ENCODE data around the gene SFSWAP.

The SFSWAP gene

DNA sequence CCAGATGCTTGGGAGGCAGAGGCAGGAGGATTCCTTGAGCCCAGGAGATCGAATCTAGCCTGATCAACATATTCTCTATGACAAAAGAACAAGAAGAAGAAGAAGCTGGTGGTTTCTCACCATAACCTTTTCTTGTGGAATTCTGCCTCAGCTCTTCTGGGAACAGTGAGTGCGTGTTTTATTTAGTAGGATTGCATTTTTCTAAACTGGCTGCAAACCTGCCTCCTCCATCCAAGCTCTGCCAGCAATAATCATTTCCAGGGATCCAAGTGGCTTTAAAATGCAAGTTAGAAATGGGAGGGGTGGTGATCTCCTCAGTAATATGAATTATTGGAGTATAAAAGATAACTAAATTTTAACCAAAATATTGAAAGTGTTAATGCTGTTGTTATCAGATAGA lies 71.2 kb downstream of the SFSWAP start:
- TF ChIP-seq TCF12 (IDR thresholded peaks at IDR 0.05; ENCODE audit: low read depth) (no peak), CREB1 (IDR thresholded peaks at IDR 0.05; ENCODE audit: low read depth) (no peak), EP300 (IDR thresholded peaks at IDR 0.05; ENCODE audit: borderline replicate concordance) (no peak), NFIC (IDR thresholded peaks at IDR 0.05) (no peak), REST (IDR thresholded peaks at IDR 0.05; ENCODE audit: low read depth) (no peak), ZBTB7A (IDR thresholded peaks at IDR 0.05; ENCODE audit: low read depth) (no peak), YY1 (IDR thresholded peaks at IDR 0.05; ENCODE audit: low read depth) (no peak), USF1 (IDR thresholded peaks at IDR 0.05) (no peak)
- TF ChIP-seq, protein P1, sequence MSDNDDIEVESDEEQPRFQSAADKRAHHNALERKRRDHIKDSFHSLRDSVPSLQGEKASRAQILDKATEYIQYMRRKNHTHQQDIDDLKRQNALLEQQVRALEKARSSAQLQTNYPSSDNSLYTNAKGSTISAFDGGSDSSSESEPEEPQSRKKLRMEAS (IDR thresholded peaks at IDR 0.05): no peak

- TF ChIP-seq, protein P1 (IDR thresholded peaks at IDR 0.05): peak; percentile 68
- no peak for TF ChIP-seq TAF1 (IDR thresholded peaks at IDR 0.05; ENCODE audit: low read depth)
- TF ChIP-seq FOXM1 (IDR thresholded peaks at IDR 0.05; ENCODE audit: borderline replicate concordance, low read depth): no peak
- no peak for TF ChIP-seq EGR1 (IDR thresholded peaks at IDR 0.05)
- TF ChIP-seq USF1 (IDR thresholded peaks at IDR 0.05): no peak
Observed at GRCh38 chr12:131783915-131784541, 73.1 kb downstream of the SFSWAP start.

DNA sequence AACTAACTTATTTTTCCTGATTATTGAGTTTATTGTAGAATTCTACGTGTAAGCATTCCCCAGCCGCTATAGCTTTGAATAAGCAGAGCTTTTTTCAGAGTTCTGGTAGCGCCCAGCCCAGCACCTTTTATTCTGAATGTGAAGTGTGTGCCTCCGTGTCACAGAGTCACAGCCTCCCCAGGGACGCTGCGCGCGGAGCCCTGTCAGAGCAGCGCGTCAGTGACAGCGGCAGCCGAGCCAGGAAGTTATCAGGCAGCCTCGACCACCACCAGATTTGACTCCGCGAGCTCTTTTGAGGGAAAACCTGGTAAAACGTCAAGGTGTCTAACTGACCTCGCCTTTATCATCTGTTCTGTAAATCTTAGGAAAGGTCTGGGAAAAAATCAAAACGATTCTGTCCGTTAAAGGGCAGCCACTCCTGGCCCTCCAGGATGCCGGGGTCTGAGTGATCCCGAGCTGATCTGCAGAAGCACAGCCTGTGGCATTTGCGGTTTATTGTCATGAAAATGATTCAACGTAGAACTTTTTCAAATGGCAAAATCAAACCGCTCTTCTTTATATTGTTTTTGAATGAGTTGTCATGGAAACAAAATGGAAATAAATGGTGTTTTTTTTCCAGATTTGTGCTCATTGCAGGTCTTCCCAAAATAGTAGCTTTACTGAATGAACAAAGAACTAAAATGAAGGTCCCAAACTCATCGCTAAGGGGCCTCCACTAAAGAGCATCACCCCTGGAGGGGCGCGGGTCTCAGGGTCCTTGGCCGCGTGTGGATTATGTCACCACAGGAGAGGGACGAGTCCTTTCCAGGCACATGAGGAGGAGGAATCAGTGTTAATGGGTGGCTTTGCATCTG lies 74.2 kb downstream of the SFSWAP start:
- TF ChIP-seq YY1 (IDR thresholded peaks at IDR 0.05; ENCODE audit: low read depth): no peak
- TF ChIP-seq FOXM1 (IDR thresholded peaks at IDR 0.05; ENCODE audit: borderline replicate concordance, low read depth): no peak
- no peak for TF ChIP-seq RAD21 (IDR thresholded peaks at IDR 0.05; ENCODE audit: low read depth)
- TF ChIP-seq USF1 (IDR thresholded peaks at IDR 0.05): no peak
- TF ChIP-seq EGR1 (IDR thresholded peaks at IDR 0.05): no peak
- TF ChIP-seq EP300 (IDR thresholded peaks at IDR 0.05; ENCODE audit: borderline replicate concordance): no peak

DNA sequence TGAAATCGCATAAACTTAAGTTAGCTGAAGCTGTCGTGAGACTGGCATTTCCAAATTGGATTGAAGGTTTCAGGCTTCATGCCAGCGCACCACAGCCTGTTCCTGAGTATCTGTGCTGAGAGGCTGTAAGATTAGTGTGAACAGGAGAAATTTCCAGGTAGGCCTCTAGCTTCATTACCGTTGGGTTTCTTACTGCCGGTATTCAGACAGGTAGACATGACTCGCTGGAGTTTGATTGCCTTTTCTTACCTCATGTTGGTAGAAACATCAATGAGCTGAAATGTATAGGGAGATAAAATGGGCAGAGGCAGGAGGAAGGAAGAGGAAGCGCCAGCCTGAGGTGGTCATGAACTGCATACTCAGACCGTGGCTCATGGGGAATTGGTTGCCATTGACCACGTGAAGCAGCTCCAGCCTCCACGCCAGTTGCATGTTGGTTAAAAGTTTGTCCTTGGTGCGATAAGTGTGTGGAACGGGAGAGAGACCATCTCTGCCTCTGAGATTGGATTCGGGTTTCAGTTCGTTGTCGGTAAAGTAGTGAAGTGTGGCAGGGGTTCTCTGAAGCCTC lies 75.0 kb downstream of the SFSWAP start:
- TF ChIP-seq USF1 (IDR thresholded peaks at IDR 0.05) (no peak), ZBTB7A (IDR thresholded peaks at IDR 0.05; ENCODE audit: low read depth) (no peak), FOXM1 (IDR thresholded peaks at IDR 0.05; ENCODE audit: borderline replicate concordance, low read depth) (no peak), EGR1 (IDR thresholded peaks at IDR 0.05) (no peak), YY1 (IDR thresholded peaks at IDR 0.05; ENCODE audit: low read depth) (no peak), NFIC (IDR thresholded peaks at IDR 0.05) (no peak), TCF12 (IDR thresholded peaks at IDR 0.05; ENCODE audit: low read depth) (no peak), REST (IDR thresholded peaks at IDR 0.05; ENCODE audit: low read depth) (no peak), TEAD4 (IDR thresholded peaks at IDR 0.05) (no peak), TAF1 (IDR thresholded peaks at IDR 0.05; ENCODE audit: low read depth) (no peak), CEBPB (IDR thresholded peaks at IDR 0.05) (no peak), EP300 (IDR thresholded peaks at IDR 0.05; ENCODE audit: borderline replicate concordance) (no peak), CREB1 (IDR thresholded peaks at IDR 0.05; ENCODE audit: low read depth) (no peak), RAD21 (IDR thresholded peaks at IDR 0.05; ENCODE audit: low read depth) (no peak)
- TF ChIP-seq, protein P1 (IDR thresholded peaks at IDR 0.05): no peak

All from Ishikawa (cell line).